ENCODE measurements around the gene CA10. TPM values are rescaled to one million over a fixed set of nuclear protein-coding genes. Genes with fewer than 3 reads are reported as not detected.

Gene CA10
- total RNA-seq, 2 donors from 2014 or later, result not detected

DNA sequence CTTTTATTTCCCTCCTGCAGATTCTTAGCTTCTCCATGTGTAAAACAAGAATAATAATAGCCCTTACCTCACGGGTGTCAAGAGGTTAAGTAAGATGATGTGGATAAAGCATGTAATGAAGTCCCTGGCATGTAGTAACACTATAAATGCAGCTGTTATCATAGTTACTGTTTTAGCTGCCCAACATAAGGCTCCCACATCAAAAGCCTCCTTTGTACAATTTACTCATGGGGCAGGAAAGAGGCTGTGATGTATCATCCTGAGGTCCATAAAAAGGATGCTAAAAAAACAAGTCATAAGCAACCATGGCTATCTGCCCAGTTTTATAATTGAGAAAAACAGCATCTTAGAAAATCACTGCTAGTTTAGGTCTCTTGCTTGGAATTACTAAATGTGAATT is 339.7 kb downstream of the CA10 start:
- Histone ChIP-seq H3K4me3 (no peak overlapping the region), H3K27ac (no peak overlapping the region), H3K27me3 (replicated peaks; ENCODE audit: insufficient read depth) (no peaks in the 10 kb centered on the region), H3K36me3 (no peaks in the 10 kb centered on the region), H3K9me3 (no peaks in the 10 kb centered on the region), H3K4me1 (ENCODE audit: control insufficient read depth in 1 of 2, low read depth in 2 of 2) (no peaks in the 10 kb centered on the region)
- no peak for ATAC-seq (ENCODE audit: insufficient number of reproducible peaks, low FRiP score, low read depth)
- DNase-seq (ENCODE audit: low spot score), result no peak
- TF ChIP-seq, protein P1, sequence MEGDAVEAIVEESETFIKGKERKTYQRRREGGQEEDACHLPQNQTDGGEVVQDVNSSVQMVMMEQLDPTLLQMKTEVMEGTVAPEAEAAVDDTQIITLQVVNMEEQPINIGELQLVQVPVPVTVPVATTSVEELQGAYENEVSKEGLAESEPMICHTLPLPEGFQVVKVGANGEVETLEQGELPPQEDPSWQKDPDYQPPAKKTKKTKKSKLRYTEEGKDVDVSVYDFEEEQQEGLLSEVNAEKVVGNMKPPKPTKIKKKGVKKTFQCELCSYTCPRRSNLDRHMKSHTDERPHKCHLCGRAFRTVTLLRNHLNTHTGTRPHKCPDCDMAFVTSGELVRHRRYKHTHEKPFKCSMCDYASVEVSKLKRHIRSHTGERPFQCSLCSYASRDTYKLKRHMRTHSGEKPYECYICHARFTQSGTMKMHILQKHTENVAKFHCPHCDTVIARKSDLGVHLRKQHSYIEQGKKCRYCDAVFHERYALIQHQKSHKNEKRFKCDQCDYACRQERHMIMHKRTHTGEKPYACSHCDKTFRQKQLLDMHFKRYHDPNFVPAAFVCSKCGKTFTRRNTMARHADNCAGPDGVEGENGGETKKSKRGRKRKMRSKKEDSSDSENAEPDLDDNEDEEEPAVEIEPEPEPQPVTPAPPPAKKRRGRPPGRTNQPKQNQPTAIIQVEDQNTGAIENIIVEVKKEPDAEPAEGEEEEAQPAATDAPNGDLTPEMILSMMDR (IDR thresholded peaks at IDR 0.05), result no peak

DNA sequence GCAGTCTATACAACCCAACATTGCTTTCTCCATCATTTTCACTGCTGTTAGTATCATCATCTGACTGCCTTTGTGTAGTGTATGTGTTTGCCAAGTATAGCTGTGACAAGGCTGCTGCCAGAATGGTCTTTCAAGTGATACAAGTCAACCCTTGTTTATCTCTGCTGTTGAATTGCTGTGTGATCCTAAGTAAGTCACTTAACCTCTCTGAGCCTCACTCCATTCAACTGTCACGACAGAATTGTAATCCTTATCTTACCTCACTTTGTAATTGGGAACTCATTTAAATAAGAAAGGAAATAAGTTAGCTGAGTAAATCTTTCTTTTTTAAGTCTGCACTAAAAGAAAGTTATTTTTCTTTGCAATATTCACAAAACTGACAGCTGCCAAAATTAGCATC is 340.6 kb downstream of the CA10 start:
- Histone ChIP-seq H3K27ac (no peak overlapping the region), H3K4me3 (no peak overlapping the region), H3K36me3 (no peaks in the 10 kb centered on the region), H3K27me3 (replicated peaks; ENCODE audit: insufficient read depth) (no peaks in the 10 kb centered on the region), H3K9me3 (no peaks in the 10 kb centered on the region), H3K4me1 (ENCODE audit: control insufficient read depth in 1 of 2, low read depth in 2 of 2) (no peaks in the 10 kb centered on the region)
- ATAC-seq (ENCODE audit: insufficient number of reproducible peaks, low FRiP score, low read depth), result no peak
- DNase-seq (ENCODE audit: low spot score), result no peak
- TF ChIP-seq, protein P1 (IDR thresholded peaks at IDR 0.05), result no peak

DNA sequence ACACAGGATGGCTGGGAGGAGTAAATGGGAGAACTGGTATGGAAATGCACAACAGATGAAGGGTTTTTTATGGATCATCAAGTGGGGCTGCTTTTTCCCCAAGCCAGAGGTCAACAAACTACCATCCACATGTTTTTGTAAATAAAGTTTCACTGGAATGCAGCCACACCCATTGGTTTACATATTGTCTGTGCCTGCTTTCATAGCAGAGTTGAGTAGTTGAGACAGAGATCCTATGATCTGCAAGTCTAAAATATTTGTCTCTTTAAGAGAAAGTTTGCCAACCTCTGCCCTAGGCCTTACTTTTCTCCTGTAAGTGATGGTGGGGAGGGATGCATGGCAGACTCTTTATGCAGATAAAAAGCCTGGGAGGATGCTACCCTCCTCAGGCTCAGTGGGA is 341.4 kb downstream of the CA10 start:
- Histone ChIP-seq H3K4me3 (no peak overlapping the region), H3K4me1 (ENCODE audit: control insufficient read depth in 1 of 2, low read depth in 2 of 2) (no peaks in the 10 kb centered on the region), H3K9me3 (no peaks in the 10 kb centered on the region), H3K36me3 (no peaks in the 10 kb centered on the region), H3K27ac (no peak overlapping the region), H3K27me3 (replicated peaks; ENCODE audit: insufficient read depth) (no peaks in the 10 kb centered on the region)
- ATAC-seq (ENCODE audit: insufficient number of reproducible peaks, low FRiP score, low read depth), result no peak
- TF ChIP-seq, protein P1 (IDR thresholded peaks at IDR 0.05), result no peak
- DNase-seq (ENCODE audit: low spot score), result no peak

DNA sequence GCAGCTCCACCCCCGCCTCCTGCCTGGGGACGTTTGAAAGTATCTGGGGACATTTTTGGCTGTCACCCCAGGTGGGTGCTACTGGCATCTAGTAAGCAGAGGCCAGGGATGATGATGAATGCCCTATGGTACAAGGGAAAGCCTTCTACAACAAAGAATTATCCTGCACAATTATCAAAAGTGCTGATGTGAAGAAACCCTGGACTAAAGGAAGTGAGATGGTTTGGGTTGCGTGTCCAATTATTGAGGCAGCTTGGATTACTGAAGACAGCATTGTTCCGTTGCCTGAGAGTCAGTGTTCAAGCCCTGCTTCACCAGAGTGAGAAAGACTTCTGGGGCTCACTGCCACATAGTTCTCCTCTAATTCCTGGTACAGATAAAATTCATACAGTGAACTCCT is 343.4 kb downstream of the CA10 start:
- Histone ChIP-seq H3K36me3 (no peaks in the 10 kb centered on the region), H3K27ac (no peak overlapping the region), H3K4me3 (no peak overlapping the region), H3K4me1 (ENCODE audit: control insufficient read depth in 1 of 2, low read depth in 2 of 2) (no peaks in the 10 kb centered on the region), H3K27me3 (replicated peaks; ENCODE audit: insufficient read depth) (no peaks in the 10 kb centered on the region), H3K9me3 (no peaks in the 10 kb centered on the region)
- TF ChIP-seq, protein P1 (IDR thresholded peaks at IDR 0.05), result no peak
- DNase-seq (ENCODE audit: low spot score) (no peak), ATAC-seq (ENCODE audit: insufficient number of reproducible peaks, low FRiP score, low read depth) (no peak)

DNA sequence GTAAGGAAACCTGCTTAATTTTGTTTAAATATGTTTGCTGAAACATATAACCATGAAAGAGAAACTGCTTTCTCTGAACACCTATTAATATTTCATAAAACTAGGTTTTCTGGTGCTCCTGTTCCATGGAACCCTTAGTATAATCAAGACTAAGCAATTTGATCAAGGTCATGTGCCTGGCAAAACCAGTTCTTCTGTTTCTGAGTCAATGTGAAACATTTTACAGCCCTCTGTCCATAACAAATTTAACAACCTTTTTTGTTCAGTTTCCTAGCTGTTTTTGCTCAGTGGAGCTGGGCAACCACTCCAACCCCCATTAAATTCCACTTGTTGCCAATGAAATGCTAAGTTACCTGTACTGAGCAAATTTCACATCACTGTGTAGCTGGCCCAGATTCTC is 344.0 kb downstream of the CA10 start:
- Histone ChIP-seq H3K4me3 (no peak overlapping the region), H3K27ac (no peak overlapping the region), H3K27me3 (replicated peaks; ENCODE audit: insufficient read depth) (no peaks in the 10 kb centered on the region), H3K9me3 (no peaks in the 10 kb centered on the region), H3K36me3 (no peaks in the 10 kb centered on the region), H3K4me1 (ENCODE audit: control insufficient read depth in 1 of 2, low read depth in 2 of 2) (no peaks in the 10 kb centered on the region)
- no peak for DNase-seq (ENCODE audit: low spot score)
- TF ChIP-seq, protein P1 (IDR thresholded peaks at IDR 0.05), result no peak
- no peak for ATAC-seq (ENCODE audit: insufficient number of reproducible peaks, low FRiP score, low read depth)
